Muscle layer of colon (tissue), 2 donors: ENCODE results near the gene NINJ2.
A peak's percentile ranks its signal among the peaks of the same experiment; 100 is the strongest.
"Not testable (repeated sequence)": the region's sequence is repeated elsewhere in the genome, so short reads cannot be mapped to it uniquely, and the experiment has no call there.

Experiments
- H3K27ac ChIP-seq: one replicate; pipeline ENCODE4 v1.7.0; 2013; ENCODE audit warnings: low read depth, mild to moderate bottlenecking, low read length, moderate library complexity
- H3K27me3 ChIP-seq, 2 donors: one replicate each; pipeline ENCODE4 v1.7.0; 2013; ENCODE audit warnings: low read length in 2 of 2, mild to moderate bottlenecking in 2 of 2; ENCODE audit not compliant: insufficient read depth in 2 of 2, control insufficient read depth in 1 of 2
- H3K36me3 ChIP-seq: one replicate; pipeline ENCODE4 v1.7.0; 2013; ENCODE audit warnings: mild to moderate bottlenecking, low read length; ENCODE audit not compliant: insufficient read depth
- H3K4me1 ChIP-seq: one replicate; pipeline ENCODE4 v1.7.0; 2013; ENCODE audit warnings: mild to moderate bottlenecking, low read length; ENCODE audit not compliant: insufficient read depth
- H3K4me3 ChIP-seq, 2 donors: one replicate each; pipeline ENCODE4 v1.7.0; 2013; ENCODE audit warnings: low read length in 2 of 2, low read depth in 1 of 2, mild to moderate bottlenecking in 1 of 2, moderate library complexity in 1 of 2
- H3K9ac ChIP-seq: one replicate; pipeline ENCODE4 v1.7.0; 2013; ENCODE audit warnings: low read length
- H3K9me3 ChIP-seq: one replicate; pipeline ENCODE4 v1.7.0; 2013; ENCODE audit warnings: mild to moderate bottlenecking, low read length
- donor health status: abdominal sarcoma.
- donor health status: Adenocarcinoma of cecum.

Gene NINJ2

GRCh38 chr12:579420-580110, 83.7 kb downstream of the NINJ2 start:
- Histone ChIP-seq H3K36me3 (no peaks in the 10 kb centered on the region), H3K9me3 (no peaks in the 10 kb centered on the region), H3K27ac (no peak overlapping the region), H3K27me3 (no peaks in the 10 kb centered on the region), H3K9ac (no peak overlapping the region), H3K4me1 (peaks cover 19% of the 10 kb centered on the region), H3K4me3 (no peak overlapping the region)

DNA sequence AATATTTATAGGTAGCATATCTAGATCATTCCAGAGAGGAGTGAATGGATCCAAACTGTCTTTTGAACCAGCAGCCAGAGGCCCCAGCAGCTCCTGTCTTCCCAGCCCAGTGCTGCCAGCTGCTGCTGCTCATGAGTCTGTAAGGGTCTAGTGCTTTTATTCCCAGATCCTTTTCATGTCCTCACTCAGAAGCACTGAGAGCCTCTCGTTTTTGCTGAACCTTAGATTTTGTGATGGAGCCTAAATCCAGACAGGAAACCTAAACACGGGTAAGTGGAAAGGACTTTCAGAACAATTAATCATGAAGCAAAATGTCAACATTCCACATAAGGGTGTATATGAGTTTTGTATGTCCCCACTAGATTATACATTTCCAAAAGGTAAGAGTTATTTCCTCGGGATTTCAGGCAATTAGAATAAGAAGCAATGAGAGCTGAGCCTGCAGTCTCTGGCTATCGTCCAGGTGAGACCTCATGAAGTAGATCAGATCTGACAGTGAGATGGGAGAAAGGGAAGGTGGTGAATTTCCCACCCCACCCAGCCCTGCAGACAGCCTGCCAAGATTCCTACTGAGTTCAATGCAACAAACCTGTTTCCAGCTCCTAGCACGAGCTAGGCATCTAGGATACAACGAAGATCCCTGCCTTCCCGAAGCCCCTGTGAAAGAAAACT, 84.4 kb downstream of the NINJ2 start:
- no peaks in the 10 kb centered on the region for H3K9me3 ChIP-seq
- H3K27me3 ChIP-seq = no peaks in the 10 kb centered on the region
- H3K36me3 ChIP-seq = no peaks in the 10 kb centered on the region
- H3K27ac ChIP-seq = no peak overlapping the region
- no peak overlapping the region for H3K9ac ChIP-seq
- H3K4me3 ChIP-seq = no peak overlapping the region
- peaks cover 20% of the 10 kb centered on the region for H3K4me1 ChIP-seq

- not testable (repeated sequence) for H3K27me3 ChIP-seq, H3K27ac ChIP-seq, H3K36me3 ChIP-seq, H3K9ac ChIP-seq, H3K9me3 ChIP-seq, H3K4me3 ChIP-seq
- H3K4me1 ChIP-seq = peaks cover 20% of the 10 kb centered on the region
Observed at GRCh38 chr12:577994-578747, 85.1 kb downstream of the NINJ2 start.

GRCh38 chr12:576615-577110, 86.6 kb downstream of the NINJ2 start:
- Histone ChIP-seq H3K9ac (no peak overlapping the region), H3K4me1 (peaks cover 25% of the 10 kb centered on the region), H3K9me3 (no peaks in the 10 kb centered on the region), H3K27me3 (no peaks in the 10 kb centered on the region), H3K36me3 (no peaks in the 10 kb centered on the region), H3K4me3 (peak overlapping the region in 1 of 2 donors; percentile 4), H3K27ac (peak overlapping the region; percentile 23)

GRCh38 chr12:575948-576614, 87.2 kb downstream of the NINJ2 start:
- H3K4me1 ChIP-seq = peaks cover 31% of the 10 kb centered on the region
- H3K4me3 ChIP-seq = peak overlapping the region; percentile 4 to 28
- no peaks in the 10 kb centered on the region for H3K36me3 ChIP-seq
- no peak overlapping the region for H3K9ac ChIP-seq
- H3K9me3 ChIP-seq = no peaks in the 10 kb centered on the region
- peak overlapping the region; percentile 36 for H3K27ac ChIP-seq
- H3K27me3 ChIP-seq = no peaks in the 10 kb centered on the region

DNA sequence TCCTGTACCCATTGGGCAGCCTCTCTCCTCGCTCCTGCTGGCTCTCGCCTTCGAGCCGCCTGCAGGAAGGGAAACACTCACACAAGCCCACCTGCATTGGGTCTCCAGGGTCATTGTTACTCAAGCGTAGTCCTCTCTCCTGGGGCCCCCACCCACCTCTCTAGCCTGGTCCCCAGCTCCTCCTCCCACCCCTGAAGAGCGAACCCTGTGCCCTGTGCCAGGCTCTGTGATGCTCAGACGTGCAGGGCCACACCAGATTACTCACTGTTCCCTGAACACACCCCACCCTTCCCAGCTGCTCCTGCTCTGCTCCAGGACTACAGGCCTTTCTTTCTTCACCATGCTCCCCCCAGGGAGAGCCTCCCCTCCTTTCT, 88.1 kb downstream of the NINJ2 start:
- Histone ChIP-seq H3K27ac (peak overlapping the region; percentile 16), H3K36me3 (no peaks in the 10 kb centered on the region), H3K4me3 (peak overlapping the region in 1 of 2 donors; percentile 28), H3K9me3 (no peaks in the 10 kb centered on the region), H3K9ac (no peak overlapping the region), H3K4me1 (peaks cover 36% of the 10 kb centered on the region), H3K27me3 (no peaks in the 10 kb centered on the region)

DNA sequence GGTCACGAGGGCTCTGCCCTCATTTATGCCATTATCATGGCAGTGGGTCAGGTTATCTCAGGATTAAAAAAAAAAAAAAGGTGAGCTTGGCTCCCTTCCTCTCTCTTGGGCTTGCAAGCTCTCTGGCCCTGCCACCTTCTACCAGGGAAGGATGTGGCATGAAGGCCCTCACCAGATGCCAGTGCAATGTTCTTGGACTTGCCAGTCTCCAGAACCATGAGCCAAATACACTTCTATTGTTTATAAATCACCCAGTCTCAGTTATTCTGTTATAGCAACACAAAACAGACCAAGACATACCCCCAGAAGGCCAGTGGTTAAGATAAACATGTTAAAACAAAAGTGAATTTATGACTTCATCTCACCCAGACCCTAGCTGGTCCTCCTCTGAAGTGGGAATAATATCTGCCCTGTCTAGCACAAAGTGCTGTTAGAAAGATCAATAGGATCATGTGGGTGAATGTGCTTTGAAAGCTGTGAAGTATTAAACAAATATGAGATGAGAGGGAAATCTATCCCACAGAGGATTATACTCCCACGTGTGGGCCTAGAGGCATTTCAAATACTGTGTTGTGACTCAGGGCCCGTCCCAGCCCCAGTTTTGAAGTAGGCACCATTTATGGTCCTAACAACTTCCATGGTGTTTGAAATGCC, 88.6 kb downstream of the NINJ2 start:
- Histone ChIP-seq H3K9me3 (no peaks in the 10 kb centered on the region), H3K9ac (no peak overlapping the region), H3K4me3 (no peak overlapping the region), H3K27ac (no peak overlapping the region), H3K27me3 (no peaks in the 10 kb centered on the region), H3K4me1 (peaks cover 37% of the 10 kb centered on the region), H3K36me3 (no peaks in the 10 kb centered on the region)

- Histone ChIP-seq H3K4me1 (peaks cover 42% of the 10 kb centered on the region), H3K4me3 (no peak overlapping the region), H3K27me3 (no peaks in the 10 kb centered on the region), H3K36me3 (no peaks in the 10 kb centered on the region), H3K9me3 (no peaks in the 10 kb centered on the region), H3K27ac (no peak overlapping the region), H3K9ac (no peak overlapping the region)
Observed at GRCh38 chr12:573232-573631, 90.0 kb downstream of the NINJ2 start.

GRCh38 chr12:572532-572899, 90.7 kb downstream of the NINJ2 start:
- H3K9ac ChIP-seq = no peak overlapping the region
- no peaks in the 10 kb centered on the region for H3K36me3 ChIP-seq
- H3K27me3 ChIP-seq = no peaks in the 10 kb centered on the region
- H3K27ac ChIP-seq = peak overlapping the region; percentile 65
- no peaks in the 10 kb centered on the region for H3K9me3 ChIP-seq
- no peak overlapping the region for H3K4me3 ChIP-seq
- peaks cover 42% of the 10 kb centered on the region for H3K4me1 ChIP-seq

- H3K27ac ChIP-seq = peak overlapping the region; percentile 65
- H3K27me3 ChIP-seq = no peaks in the 10 kb centered on the region
- H3K36me3 ChIP-seq = no peaks in the 10 kb centered on the region
- no peak overlapping the region for H3K4me3 ChIP-seq
- H3K4me1 ChIP-seq = peaks cover 42% of the 10 kb centered on the region
- no peak overlapping the region for H3K9ac ChIP-seq
- H3K9me3 ChIP-seq = no peaks in the 10 kb centered on the region
Observed at GRCh38 chr12:571795-572531, 91.3 kb downstream of the NINJ2 start.
